GM19438 (cell line): ENCODE measurements around the gene TEAD1.

ENCODE experiments used
- ATAC-seq: cut with Tn5 transposase; IDR thresholded peaks from one replicate; pipeline ENCODE4 v1.9.1; 2021; ENCODE audit warnings: low read depth; ENCODE audit not compliant: unreplicated experiment

TEAD1 gene

GRCh38 chr11:12673924-12674570, at the start of gene TEAD1:
TEAD1 (plus strand) TSS chr11:12674421.
- ATAC-seq: peak; percentile 84

GRCh38 chr11:12624595-12624994, 49.6 kb upstream of the TEAD1 start:
- no peak for ATAC-seq

GRCh38 chr11:12625438-12626071, 48.7 kb upstream of the TEAD1 start:
- ATAC-seq: no peak

GRCh38 chr11:12626616-12627015, 47.6 kb upstream of the TEAD1 start:
- ATAC-seq: no peak

GRCh38 chr11:12628314-12628713, 45.9 kb upstream of the TEAD1 start:
- ATAC-seq: no peak

GRCh38 chr11:12629601-12630313, 44.5 kb upstream of the TEAD1 start:
- ATAC-seq: no peak

- no peak for ATAC-seq
These were observed 42.6 kb upstream of the TEAD1 start for GRCh38 chr11:12631651-12632050.

- ATAC-seq: no peak
These were observed 39.9 kb upstream of the TEAD1 start for GRCh38 chr11:12634329-12634728.

GRCh38 chr11:12636871-12637410, 37.3 kb upstream of the TEAD1 start:
- ATAC-seq: no peak

GRCh38 chr11:12639388-12639787, 34.8 kb upstream of the TEAD1 start:
- no peak for ATAC-seq

- no peak for ATAC-seq
These were observed 33.9 kb upstream of the TEAD1 start for GRCh38 chr11:12640355-12640754.

- ATAC-seq: no peak
These were observed 33.0 kb upstream of the TEAD1 start for GRCh38 chr11:12640926-12641849.

- no peak for ATAC-seq
These were observed 32.2 kb upstream of the TEAD1 start for GRCh38 chr11:12642040-12642439.

GRCh38 chr11:12642806-12643428, 31.3 kb upstream of the TEAD1 start:
- ATAC-seq: no peak

GRCh38 chr11:12646478-12646877, 27.7 kb upstream of the TEAD1 start:
- ATAC-seq: no peak

GRCh38 chr11:12653729-12654128, 20.5 kb upstream of the TEAD1 start:
- ATAC-seq: no peak

- ATAC-seq: no peak
These were observed 18.4 kb upstream of the TEAD1 start for GRCh38 chr11:12655842-12656241.

- ATAC-seq: no peak
These were observed 16.9 kb upstream of the TEAD1 start for GRCh38 chr11:12657336-12657735.

- ATAC-seq: no peak
These were observed 16.2 kb upstream of the TEAD1 start for GRCh38 chr11:12657981-12658380.

GRCh38 chr11:12662101-12662689, 12.0 kb upstream of the TEAD1 start:
- no peak for ATAC-seq
